AG20443 (cell line): ENCODE measurements around the gene C11orf52.
A peak's percentile ranks its signal among the peaks of the same experiment; 100 is the strongest.
"Not testable (repeated sequence)": the region's sequence is repeated elsewhere in the genome, so short reads cannot be mapped to it uniquely, and the experiment has no call there.

ENCODE experiments used
- DNase-seq: peaks from one replicate; pipeline ENCODE4 v3.0.0; 2012; ENCODE audit warnings: low spot score, mixed read lengths

The C11orf52 gene

GRCh38 chr11:111913031-111913861 is 5.5 kb upstream of the C11orf52 start:
- DNase-seq, result peak; percentile 26

- DNase-seq, result peak; percentile 79
These were observed 4.7 kb upstream of the C11orf52 start for GRCh38 chr11:111913997-111914396.

- no peak for DNase-seq
These were observed 1.9 kb upstream of the C11orf52 start for GRCh38 chr11:111916768-111917167.

GRCh38 chr11:111917312-111917711 is 1.4 kb upstream of the C11orf52 start:
- no peak for DNase-seq

- DNase-seq, result no peak
These were observed 925 bp upstream of the C11orf52 start for GRCh38 chr11:111917788-111918187.

- no peak for DNase-seq
These were observed 2.2 kb downstream of the C11orf52 start for GRCh38 chr11:111920908-111921307.

- DNase-seq, result no peak
These were observed 3.0 kb downstream of the C11orf52 start for GRCh38 chr11:111921541-111922230.

GRCh38 chr11:111922803-111923202 is 4.1 kb downstream of the C11orf52 start:
- peak; percentile 61 for DNase-seq

- DNase-seq, result peak; percentile 25
These were observed 4.7 kb downstream of the C11orf52 start for GRCh38 chr11:111923351-111923788.

GRCh38 chr11:111923951-111924350 is 5.2 kb downstream of the C11orf52 start:
- DNase-seq, result no peak

GRCh38 chr11:111925953-111926352 is 7.2 kb downstream of the C11orf52 start:
- DNase-seq, result no peak

GRCh38 chr11:111926505-111927391 is 8.0 kb downstream of the C11orf52 start:
- peak; percentile 97 for DNase-seq

- no peak for DNase-seq
These were observed 11.8 kb downstream of the C11orf52 start for GRCh38 chr11:111930472-111930871.

- no peak for DNase-seq
These were observed 13.9 kb downstream of the C11orf52 start for GRCh38 chr11:111932611-111932950.

- not testable (repeated sequence) for DNase-seq
These were observed 14.5 kb downstream of the C11orf52 start for GRCh38 chr11:111933176-111933575.

GRCh38 chr11:111933872-111934271 is 15.2 kb downstream of the C11orf52 start:
- no peak for DNase-seq

- no peak for DNase-seq
These were observed 15.6 kb downstream of the C11orf52 start for GRCh38 chr11:111934306-111934705.

- no peak for DNase-seq
These were observed 16.8 kb downstream of the C11orf52 start for GRCh38 chr11:111935317-111936039.

- DNase-seq, result no peak
These were observed 17.4 kb downstream of the C11orf52 start for GRCh38 chr11:111936040-111936540.

- DNase-seq, result no peak
These were observed 18.7 kb downstream of the C11orf52 start for GRCh38 chr11:111937461-111937769.

- no peak for DNase-seq
These were observed 19.1 kb downstream of the C11orf52 start for GRCh38 chr11:111937844-111938243.
